GM23338 (cell line): ENCODE data around the gene P2RY6.

Source experiments
- CREB1 ChIP-seq: fragments of 250-450 bp; sonication (Bioruptor Pico); IDR thresholded peaks from 2 replicates; pipeline ENCODE4 v1.5.0; 2020; ENCODE audit warnings: low read depth, mild to moderate bottlenecking, moderate library complexity
- CTCF ChIP-seq, 2 experiments: fragments of 200-600 bp in 1 of 2; sonication (generic) in 1 of 2; conservative IDR thresholded peaks; 2 replicates each; pipeline versions ENCODE4 v1.5.1 to v1.6.1; 2016 to 2017; ENCODE audit warnings: antibody characterized with exemption in 2 of 2, low read depth in 2 of 2, mild to moderate bottlenecking in 2 of 2, moderate library complexity in 1 of 2
- ETS1 ChIP-seq: IDR thresholded peaks from 2 replicates; pipeline ENCODE4 v1.6.1; 2016; ENCODE audit warnings: antibody characterized with exemption
- EZH2 ChIP-seq: fragments of 200-600 bp; sonication (generic); IDR thresholded peaks from one replicate; pipeline ENCODE4 v1.8.0; 2017; ENCODE audit warnings: antibody characterized with exemption, mild to moderate bottlenecking, low read depth; ENCODE audit not compliant: unreplicated experiment
- EZH2phosphoT487 ChIP-seq: fragments of 200-600 bp; sonication (generic); IDR thresholded peaks from one replicate; pipeline ENCODE4 v1.8.1; 2018; ENCODE audit warnings: antibody characterized with exemption; ENCODE audit not compliant: unreplicated experiment
- JUNB ChIP-seq: IDR thresholded peaks from one replicate; pipeline ENCODE4 v1.6.1; 2016; ENCODE audit warnings: antibody characterized with exemption; ENCODE audit not compliant: unreplicated experiment
- NANOG ChIP-seq: IDR thresholded peaks from 2 replicates; pipeline ENCODE4 v1.6.1; 2016; ENCODE audit warnings: antibody characterized with exemption, borderline replicate concordance
- POLR2AphosphoS5 ChIP-seq: IDR thresholded peaks from 2 replicates; pipeline ENCODE4 v1.6.1; 2016; ENCODE audit warnings: antibody characterized with exemption, low read depth
- REST ChIP-seq: IDR thresholded peaks from one replicate; pipeline ENCODE4 v1.6.1; 2018; ENCODE audit warnings: antibody characterized with exemption; ENCODE audit not compliant: unreplicated experiment
- STAT1 ChIP-seq: IDR thresholded peaks from one replicate; pipeline ENCODE4 v1.6.1; 2016; ENCODE audit warnings: antibody characterized with exemption; ENCODE audit not compliant: unreplicated experiment
- ZNF114 ChIP-seq: fragments of 250-450 bp; sonication (Bioruptor Pico); IDR thresholded peaks from 2 replicates; pipeline ENCODE4 v1.5.0; 2020; ENCODE audit warnings: mild to moderate bottlenecking, moderate library complexity
- TF ChIP-seq, protein P1 (sequence below): fragments of 250-450 bp; sonication (Bioruptor Pico); IDR thresholded peaks from 2 replicates; pipeline ENCODE4 v1.5.0; 2020; ENCODE audit warnings: mild to moderate bottlenecking, moderate library complexity

GRCh38 chr11:73340164-73340563, 68.0 kb downstream of the P2RY6 start:
- TF ChIP-seq CTCF (conservative IDR thresholded peaks at IDR 0.05; ENCODE audit: low read depth in 2 of 2) (0 out of 4 replicates have a peak, but pooled peaks of 1 of the 2 experiments have one; percentile 5), JUNB (no peak), EZH2 (no peak), REST (no peak), POLR2AphosphoS5 (no peak), CREB1 (CRISPR knock-in tag) (no peak), STAT1 (no peak), EZH2phosphoT487 (no peak), NANOG (no peak), ETS1 (no peak), ZNF114 (CRISPR knock-in tag) (no peak)
- TF ChIP-seq, protein P1, sequence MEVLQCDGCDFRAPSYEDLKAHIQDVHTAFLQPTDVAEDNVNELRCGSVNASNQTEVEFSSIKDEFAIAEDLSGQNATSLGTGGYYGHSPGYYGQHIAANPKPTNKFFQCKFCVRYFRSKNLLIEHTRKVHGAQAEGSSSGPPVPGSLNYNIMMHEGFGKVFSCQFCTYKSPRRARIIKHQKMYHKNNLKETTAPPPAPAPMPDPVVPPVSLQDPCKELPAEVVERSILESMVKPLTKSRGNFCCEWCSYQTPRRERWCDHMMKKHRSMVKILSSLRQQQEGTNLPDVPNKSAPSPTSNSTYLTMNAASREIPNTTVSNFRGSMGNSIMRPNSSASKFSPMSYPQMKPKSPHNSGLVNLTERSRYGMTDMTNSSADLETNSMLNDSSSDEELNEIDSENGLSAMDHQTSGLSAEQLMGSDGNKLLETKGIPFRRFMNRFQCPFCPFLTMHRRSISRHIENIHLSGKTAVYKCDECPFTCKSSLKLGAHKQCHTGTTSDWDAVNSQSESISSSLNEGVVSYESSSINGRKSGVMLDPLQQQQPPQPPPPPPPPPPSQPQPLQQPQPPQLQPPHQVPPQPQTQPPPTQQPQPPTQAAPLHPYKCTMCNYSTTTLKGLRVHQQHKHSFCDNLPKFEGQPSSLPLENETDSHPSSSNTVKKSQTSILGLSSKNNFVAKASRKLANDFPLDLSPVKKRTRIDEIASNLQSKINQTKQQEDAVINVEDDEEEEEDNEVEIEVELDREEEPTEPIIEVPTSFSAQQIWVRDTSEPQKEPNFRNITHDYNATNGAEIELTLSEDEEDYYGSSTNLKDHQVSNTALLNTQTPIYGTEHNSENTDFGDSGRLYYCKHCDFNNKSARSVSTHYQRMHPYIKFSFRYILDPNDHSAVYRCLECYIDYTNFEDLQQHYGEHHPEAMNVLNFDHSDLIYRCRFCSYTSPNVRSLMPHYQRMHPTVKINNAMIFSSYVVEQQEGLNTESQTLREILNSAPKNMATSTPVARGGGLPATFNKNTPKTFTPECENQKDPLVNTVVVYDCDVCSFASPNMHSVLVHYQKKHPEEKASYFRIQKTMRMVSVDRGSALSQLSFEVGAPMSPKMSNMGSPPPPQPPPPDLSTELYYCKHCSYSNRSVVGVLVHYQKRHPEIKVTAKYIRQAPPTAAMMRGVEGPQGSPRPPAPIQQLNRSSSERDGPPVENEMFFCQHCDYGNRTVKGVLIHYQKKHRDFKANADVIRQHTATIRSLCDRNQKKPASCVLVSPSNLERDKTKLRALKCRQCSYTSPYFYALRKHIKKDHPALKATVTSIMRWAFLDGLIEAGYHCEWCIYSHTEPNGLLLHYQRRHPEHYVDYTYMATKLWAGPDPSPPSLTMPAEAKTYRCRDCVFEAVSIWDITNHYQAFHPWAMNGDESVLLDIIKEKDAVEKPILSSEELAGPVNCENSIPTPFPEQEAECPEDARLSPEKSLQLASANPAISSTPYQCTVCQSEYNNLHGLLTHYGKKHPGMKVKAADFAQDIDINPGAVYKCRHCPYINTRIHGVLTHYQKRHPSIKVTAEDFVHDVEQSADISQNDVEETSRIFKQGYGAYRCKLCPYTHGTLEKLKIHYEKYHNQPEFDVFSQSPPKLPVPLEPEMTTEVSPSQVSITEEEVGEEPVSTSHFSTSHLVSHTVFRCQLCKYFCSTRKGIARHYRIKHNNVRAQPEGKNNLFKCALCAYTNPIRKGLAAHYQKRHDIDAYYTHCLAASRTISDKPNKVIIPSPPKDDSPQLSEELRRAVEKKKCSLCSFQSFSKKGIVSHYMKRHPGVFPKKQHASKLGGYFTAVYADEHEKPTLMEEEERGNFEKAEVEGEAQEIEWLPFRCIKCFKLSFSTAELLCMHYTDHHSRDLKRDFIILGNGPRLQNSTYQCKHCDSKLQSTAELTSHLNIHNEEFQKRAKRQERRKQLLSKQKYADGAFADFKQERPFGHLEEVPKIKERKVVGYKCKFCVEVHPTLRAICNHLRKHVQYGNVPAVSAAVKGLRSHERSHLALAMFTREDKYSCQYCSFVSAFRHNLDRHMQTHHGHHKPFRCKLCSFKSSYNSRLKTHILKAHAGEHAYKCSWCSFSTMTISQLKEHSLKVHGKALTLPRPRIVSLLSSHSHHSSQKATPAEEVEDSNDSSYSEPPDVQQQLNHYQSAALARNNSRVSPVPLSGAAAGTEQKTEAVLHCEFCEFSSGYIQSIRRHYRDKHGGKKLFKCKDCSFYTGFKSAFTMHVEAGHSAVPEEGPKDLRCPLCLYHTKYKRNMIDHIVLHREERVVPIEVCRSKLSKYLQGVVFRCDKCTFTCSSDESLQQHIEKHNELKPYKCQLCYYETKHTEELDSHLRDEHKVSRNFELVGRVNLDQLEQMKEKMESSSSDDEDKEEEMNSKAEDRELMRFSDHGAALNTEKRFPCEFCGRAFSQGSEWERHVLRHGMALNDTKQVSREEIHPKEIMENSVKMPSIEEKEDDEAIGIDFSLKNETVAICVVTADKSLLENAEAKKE (CRISPR knock-in tag), result no peak
